Activated T-helper 9 cell treated with anti-CD3 and anti-CD28 coated beads, Interleukin-2, amount 50 U/mL, for 16 hours (primary cell): ENCODE results near the gene APBA3.
A peak's percentile ranks its signal among the peaks of the same experiment; 100 is the strongest.

Experiments used
- DNase-seq: peaks from one replicate; pipeline ENCODE4 v3.0.0-alpha.2; 2020; ENCODE audit warnings: low read depth

APBA3 gene

GRCh38 chr19:3745363-3746045 is 16.0 kb downstream of the APBA3 start:
- no peak for DNase-seq

- no peak for DNase-seq
Observed at GRCh38 chr19:3743486-3743885, 18.0 kb downstream of the APBA3 start.

- no peak for DNase-seq
Observed at GRCh38 chr19:3740431-3740830, 21.1 kb downstream of the APBA3 start.

GRCh38 chr19:3738477-3739220 is 22.8 kb downstream of the APBA3 start:
- no peak for DNase-seq

GRCh38 chr19:3737487-3738205 is 23.8 kb downstream of the APBA3 start:
- DNase-seq, result no peak

- DNase-seq, result no peak
Observed at GRCh38 chr19:3736106-3736724, 25.3 kb downstream of the APBA3 start.

- DNase-seq, result no peak
Observed at GRCh38 chr19:3734310-3734600, 27.2 kb downstream of the APBA3 start.

GRCh38 chr19:3733549-3734309 is 27.8 kb downstream of the APBA3 start:
- no peak for DNase-seq

- DNase-seq, result no peak
Observed at GRCh38 chr19:3732108-3732507, 29.4 kb downstream of the APBA3 start.

GRCh38 chr19:3730457-3730958 is 31.0 kb downstream of the APBA3 start:
- no peak for DNase-seq

- DNase-seq, result no peak
Observed at GRCh38 chr19:3725640-3726310, 35.7 kb downstream of the APBA3 start.

- no peak for DNase-seq
Observed at GRCh38 chr19:3725121-3725520, 36.4 kb downstream of the APBA3 start.

- DNase-seq, result no peak
Observed at GRCh38 chr19:3723883-3724282, 37.6 kb downstream of the APBA3 start.

GRCh38 chr19:3723110-3723488 is 38.4 kb downstream of the APBA3 start:
- DNase-seq, result no peak

- DNase-seq, result no peak
Observed at GRCh38 chr19:3722443-3723109, 38.9 kb downstream of the APBA3 start.

- DNase-seq, result no peak
Observed at GRCh38 chr19:3721887-3722442, 39.5 kb downstream of the APBA3 start.

- peak; percentile 83 for DNase-seq
Observed at GRCh38 chr19:3721131-3721886, 40.2 kb downstream of the APBA3 start.

- DNase-seq, result no peak
Observed at GRCh38 chr19:3720349-3720917, 41.1 kb downstream of the APBA3 start.

GRCh38 chr19:3719868-3720267 is 41.6 kb downstream of the APBA3 start:
- DNase-seq, result no peak
